Glomerular endothelial cell (primary cell): ENCODE measurements around the gene CA5A. TPM values are rescaled to one million over a fixed set of nuclear protein-coding genes. Genes with fewer than 3 reads are reported as not detected.

ENCODE experiments used
- DNase-seq: peaks from one replicate; pipeline ENCODE4 v3.0.0-alpha.2; 2011; ENCODE audit warnings: low read depth, low spot score; ENCODE audit errors: extremely low read depth
- total RNA-seq: library from RNA; depleted of rRNA; stranded (reverse); fragments of >200 nt; gene quantifications from 2 replicates; pipeline ENCODE4 v1.2.3, GENCODE V29; 2015

Gene CA5A
- total RNA-seq, 1 donor from 2014 or later = not detected

DNA sequence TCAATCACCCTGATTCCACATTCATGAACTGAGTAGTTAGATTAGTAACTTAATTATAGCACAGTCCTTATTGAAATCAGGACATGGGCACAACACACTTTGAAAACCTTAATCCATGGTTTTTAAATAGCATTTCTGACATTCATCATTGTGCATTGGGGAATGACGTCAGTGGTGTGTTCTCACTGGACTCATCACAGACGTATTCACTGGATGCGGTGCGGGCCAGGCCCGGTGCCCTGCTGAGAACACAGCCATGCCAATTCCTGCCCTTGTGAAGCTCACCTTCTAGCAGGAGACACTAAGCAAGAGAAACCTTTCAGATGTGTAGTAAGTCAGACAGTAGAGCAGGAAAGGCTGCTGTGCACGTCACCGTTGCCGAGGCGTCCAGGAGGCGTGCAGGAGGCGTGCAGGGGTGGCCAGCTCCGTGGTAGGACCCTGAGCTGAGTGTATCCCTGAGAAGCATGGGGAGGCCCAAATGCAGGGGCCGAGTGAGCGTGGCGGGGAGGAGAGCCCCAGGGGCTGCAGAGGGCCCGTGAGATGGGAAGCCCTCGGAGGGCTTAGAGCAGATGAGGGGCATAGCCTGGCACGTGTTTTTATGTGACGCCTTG lies 27.8 kb upstream of the CA5A start:
- no peak for DNase-seq

GRCh38 chr16:87963400-87963799 lies 27.1 kb upstream of the CA5A start:
- peak; percentile 95 for DNase-seq

- no peak for DNase-seq
Measured at GRCh38 chr16:87961623-87962022, 25.3 kb upstream of the CA5A start.

DNA sequence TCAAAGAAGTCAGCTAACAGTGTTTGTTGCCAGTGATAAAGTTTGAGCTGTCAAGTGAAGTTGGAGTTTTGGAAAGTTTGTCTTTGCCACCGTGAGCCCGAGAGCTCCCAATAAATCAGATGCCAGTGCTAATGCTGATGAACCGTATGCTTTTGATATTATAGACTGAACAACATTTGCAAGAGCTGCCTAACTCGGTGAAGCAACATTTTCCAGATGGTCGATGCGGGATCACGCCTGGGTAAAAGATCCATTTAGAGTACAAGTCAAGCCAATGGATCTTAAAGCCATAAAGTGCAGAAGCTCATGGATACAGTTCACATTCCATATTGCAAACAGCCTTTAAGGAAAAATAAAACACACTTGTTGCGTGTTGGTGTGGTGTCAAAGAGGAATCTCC lies 24.5 kb upstream of the CA5A start:
- DNase-seq = no peak

DNA sequence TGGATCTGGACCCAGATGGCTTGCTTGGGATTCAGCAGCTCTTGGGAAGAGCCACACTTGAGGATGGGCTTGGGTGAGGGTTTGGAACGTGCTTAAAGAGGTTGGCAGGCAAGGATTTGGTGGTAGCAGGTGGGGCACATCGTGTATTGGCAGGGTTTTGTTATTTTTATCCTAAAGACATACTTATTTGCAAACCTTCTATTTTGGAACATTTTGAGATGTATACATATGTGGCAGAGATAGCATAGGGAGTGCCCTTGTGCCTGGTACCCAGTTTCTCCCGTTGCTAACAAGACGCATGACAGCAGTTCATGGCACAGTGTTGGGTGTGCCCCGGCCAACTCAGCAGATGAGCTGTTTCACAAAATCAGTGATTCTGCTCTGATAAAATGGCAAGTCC lies 24.0 kb upstream of the CA5A start:
- no peak for DNase-seq

DNA sequence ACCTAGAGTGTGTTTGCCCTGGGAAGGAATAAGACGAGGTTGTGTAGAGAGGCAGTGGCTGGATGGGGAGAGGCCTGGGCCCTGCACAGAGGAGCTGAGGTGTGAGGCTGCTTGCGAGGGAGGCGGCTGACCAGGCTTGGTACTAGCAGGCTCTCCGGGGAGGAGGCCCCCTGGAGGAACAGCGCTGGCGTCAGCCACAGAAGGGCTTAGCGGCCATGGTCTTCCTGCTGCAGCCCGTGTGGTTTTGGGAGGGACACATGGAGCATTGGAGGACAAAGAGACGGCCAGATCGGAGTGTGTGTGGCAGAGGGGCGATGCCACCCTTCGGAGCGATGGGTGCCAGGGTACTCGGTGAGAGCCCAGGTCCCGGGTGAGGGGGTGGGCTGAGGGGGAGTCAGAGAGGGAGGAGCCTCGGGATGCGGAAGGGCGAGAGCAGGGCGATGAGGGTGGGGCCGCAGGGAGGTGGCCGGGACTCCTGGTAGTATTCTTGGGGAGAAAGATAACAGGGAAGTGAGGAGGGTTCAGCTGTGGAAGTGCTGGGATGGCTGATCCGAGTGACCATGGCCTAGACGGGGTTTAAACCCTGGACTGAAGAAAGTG lies 23.2 kb upstream of the CA5A start:
- DNase-seq = no peak

- DNase-seq = no peak
Measured at GRCh38 chr16:87958632-87959031, 22.3 kb upstream of the CA5A start.

DNA sequence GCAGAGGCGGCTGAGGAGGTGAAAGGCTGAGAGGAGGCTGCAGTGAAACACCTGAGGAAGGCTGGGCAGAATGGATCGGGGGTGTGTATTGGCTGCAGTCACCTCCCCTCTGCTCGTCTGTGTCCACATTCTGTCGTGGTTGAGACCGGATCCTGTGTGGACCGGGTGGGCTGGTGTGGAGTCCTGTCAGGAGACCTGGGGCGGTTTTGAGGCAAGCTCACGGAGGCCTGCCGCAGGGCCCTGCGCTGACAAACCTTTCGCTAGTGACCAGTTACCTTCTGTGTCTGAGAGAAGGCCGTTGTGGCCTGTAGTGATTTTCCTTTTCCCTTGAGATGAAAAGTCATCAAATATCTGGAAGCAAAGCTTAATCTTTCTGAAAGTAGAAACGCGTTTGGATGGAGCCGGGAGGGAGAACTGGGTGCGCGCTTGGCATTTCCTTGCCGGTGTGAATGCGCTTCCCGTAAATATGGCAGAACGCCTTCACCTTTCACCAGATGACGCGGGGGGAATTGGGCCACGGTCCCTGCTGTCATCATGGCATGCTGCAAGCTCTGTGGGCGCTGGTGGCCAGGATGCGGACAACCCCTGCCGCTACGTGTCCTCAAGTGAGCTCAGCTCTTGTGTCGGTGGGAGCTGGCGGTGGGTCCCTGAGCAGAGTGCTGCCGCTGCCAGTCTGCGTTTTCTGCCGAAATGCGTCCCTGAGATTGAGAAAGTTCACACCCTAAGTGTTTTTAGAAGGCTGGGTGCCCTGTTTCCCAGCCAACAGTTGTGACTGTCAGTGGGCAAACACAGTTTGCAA lies 21.2 kb upstream of the CA5A start:
- DNase-seq = no peak

- DNase-seq = no peak
Measured at GRCh38 chr16:87956365-87957231, 20.3 kb upstream of the CA5A start.

DNA sequence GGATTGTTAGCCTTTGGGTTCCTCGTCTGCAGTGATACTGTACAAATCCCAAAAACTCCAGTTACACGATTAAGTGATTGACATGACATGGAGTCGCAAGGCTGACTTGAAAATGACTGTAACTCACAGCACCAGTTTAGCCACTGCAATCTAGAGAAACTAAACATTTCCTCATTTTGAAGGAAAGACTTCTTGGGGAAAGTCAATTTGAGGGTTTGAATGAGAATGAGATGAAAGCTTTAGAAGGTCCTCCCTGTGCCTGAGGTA lies 19.7 kb upstream of the CA5A start:
- no peak for DNase-seq

DNA sequence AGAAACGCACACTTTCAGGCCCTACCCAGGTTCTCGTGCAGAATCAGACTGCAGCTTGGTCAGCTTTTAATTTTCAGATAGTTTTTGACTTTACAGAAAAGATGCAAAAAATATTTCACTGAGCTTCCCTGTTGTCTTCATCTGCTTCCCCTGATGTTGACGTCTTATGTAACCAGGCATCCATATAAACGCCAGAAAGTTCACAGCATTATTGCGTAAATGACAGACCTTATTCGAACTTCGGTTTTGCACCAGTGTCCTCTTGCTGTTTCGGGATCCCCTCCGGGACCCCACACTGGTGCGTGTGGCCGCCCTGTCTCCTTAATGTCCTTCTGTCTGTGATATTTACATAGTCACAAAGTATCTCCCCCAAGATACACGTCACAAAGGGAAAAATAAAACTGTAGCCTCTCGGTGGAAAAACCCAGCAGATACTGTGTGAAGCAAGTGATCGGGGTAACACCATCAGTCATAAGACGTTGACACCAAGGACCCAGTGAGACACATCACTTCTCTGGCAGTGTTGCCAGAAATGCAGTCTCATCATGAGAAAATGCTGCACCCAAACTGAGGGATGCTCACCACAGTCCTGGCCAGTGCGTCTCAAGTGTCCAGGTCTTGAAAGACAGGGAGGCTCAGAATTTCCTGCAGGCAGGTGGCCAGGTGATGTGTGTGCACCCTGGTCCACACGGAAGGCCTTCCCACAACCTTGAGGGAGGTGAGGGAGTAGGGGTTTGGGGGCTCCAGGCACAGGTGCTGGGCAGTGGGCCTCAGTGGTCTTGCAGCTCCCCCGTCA lies 19.2 kb upstream of the CA5A start:
- DNase-seq = no peak

DNA sequence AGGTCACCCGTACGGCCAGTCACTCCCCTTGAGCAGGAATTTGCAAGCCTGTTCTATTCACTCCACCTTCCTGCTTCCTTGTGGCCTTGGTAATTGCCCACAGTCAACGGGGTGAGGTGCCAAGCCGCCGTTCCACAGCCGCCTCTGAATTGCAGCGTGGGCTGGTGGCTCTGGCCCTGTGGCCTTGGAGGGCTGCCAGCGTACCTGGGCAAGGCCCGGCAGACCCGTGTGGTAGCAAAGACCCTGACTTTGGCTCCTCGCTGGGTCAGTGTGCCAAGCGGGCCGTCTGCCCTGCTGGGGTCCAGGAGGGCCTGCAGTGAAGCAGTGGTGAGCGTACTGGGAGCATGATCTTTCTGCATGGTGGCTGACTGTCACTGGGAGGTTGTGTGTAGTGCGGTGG lies 18.5 kb upstream of the CA5A start:
- DNase-seq = no peak

DNA sequence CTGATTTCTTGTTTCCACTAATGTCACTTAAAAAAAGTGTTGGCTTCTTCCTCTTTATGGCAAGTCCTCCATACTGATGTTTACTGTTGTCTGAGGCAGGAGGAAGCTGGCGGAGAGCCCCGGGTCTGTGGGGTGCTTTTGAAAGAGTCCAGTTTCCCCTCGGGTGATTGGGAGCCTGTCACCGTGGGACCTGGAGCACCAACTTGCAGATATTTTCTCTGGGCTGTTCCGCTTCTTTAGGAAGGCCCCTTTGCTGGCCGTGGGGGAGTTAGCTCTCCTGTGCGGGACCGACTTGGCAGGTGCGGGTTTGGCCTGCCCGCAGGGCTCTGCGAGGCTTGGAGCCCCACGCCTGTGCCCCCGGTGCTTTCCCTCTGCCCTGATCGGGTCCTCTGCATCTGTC lies 18.0 kb upstream of the CA5A start:
- DNase-seq = no peak

- no peak for DNase-seq
Measured at GRCh38 chr16:87953308-87954215, 17.2 kb upstream of the CA5A start.

- DNase-seq = no peak
Measured at GRCh38 chr16:87952751-87953150, 16.4 kb upstream of the CA5A start.

- DNase-seq = no peak
Measured at GRCh38 chr16:87951552-87952538, 15.5 kb upstream of the CA5A start.

DNA sequence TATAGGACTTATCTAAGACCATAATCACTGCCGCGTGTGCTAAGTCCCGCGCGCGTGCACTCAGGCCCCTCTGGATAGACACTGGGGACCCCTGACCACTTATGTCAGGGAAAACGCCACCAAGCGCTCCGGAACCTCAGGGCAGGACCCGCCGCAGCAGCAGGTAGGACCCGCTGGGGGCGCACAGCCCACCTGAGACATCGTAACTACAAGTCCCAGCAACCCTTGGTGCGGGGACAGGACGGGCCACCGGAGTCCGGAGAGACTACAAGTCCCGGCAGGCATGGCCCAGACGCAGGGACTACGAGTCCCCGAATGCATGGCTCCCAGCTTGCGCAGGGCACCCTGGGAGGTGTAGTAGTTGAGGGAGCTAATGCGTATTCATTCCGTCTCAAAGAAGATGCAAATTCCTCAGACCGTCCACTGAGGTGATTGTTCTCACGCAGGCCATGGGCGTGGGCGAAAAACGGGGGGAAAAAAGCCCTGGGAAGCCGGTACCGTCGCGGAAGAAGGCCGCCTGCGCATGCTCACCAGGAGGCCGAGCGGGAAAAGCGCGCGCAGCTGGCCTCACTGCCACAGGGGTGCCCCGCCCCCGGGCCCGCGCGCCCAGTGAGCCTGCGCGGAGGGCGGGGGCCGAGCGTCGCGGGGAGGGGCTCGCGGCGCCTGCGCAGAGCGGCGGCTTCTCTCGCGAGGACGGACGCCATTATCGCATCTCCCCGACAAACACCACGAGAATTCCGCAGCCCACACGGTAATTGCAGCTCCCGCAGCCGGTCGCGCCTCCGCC lies 14.6 kb upstream of the CA5A start, which contains the start of gene BANP:
Gene BANP, plus strand, starts transcription at position 670 of the 787 bp plus-strand sequence. CDS start 23,682 bp downstream, outside the sequence.
- peak; percentile 93 for DNase-seq
